GM12865 (cell line): ENCODE results near the gene BICRA.
A peak's percentile ranks its signal among the peaks of the same experiment; 100 is the strongest.

Source experiments
- DNase-seq: peaks from one replicate; pipeline ENCODE4 v3.0.0; 2010; ENCODE audit warnings: low read depth
- H3K4me3 ChIP-seq: 2 replicates; pipeline ENCODE4 v1.5.1; 2011; ENCODE audit warnings: mild to moderate bottlenecking, low read depth, low read length, control low read depth
- CTCF ChIP-seq: IDR thresholded peaks from 2 replicates; pipeline ENCODE4 v1.5.1; 2011; ENCODE audit warnings: low read length, control low read depth, low read depth, inconsistent platforms; ENCODE audit not compliant: insufficient read depth; ENCODE audit errors: missing control alignments

The BICRA gene

GRCh38 chr19:47593860-47594259, 15.1 kb upstream of the BICRA start:
- TF ChIP-seq CTCF: no peak
- no peak for DNase-seq
- H3K4me3 ChIP-seq: no peak overlapping the region

- no peak overlapping the region for H3K4me3 ChIP-seq
- no peak for DNase-seq
- no peak for TF ChIP-seq CTCF
These were observed 13.0 kb upstream of the BICRA start for GRCh38 chr19:47595944-47596343.

- no peak overlapping the region for H3K4me3 ChIP-seq
- no peak for TF ChIP-seq CTCF
These were observed 10.3 kb upstream of the BICRA start for GRCh38 chr19:47598407-47599349.

GRCh38 chr19:47599671-47600245, 9.2 kb upstream of the BICRA start:
- DNase-seq: peak; percentile 6
- peak overlapping the region; percentile 83 for H3K4me3 ChIP-seq

More at GRCh38 chr19:47598407-47599349, 10.3 kb upstream of the BICRA start:
- DNase-seq: peak; percentile 12

GRCh38 chr19:47600246-47601179, 8.4 kb upstream of the BICRA start:
- DNase-seq: peak; percentile 99
- H3K4me3 ChIP-seq: peak overlapping the region; percentile 83
- no peak for TF ChIP-seq CTCF

- H3K4me3 ChIP-seq: peak overlapping the region; percentile 80
- no peak for TF ChIP-seq CTCF
- DNase-seq: peak; percentile 20
These were observed 7.6 kb upstream of the BICRA start for GRCh38 chr19:47601180-47601904.
